BJ (cell line): ENCODE results near the gene PACRG. TPM values are rescaled to one million over a fixed set of nuclear protein-coding genes. Genes with fewer than 3 reads are reported as not detected.

Source experiments
- CTCF ChIA-PET: fragments of 350-600 bp; formaldehyde crosslinking; extraction: SDS; loops from one replicate; lab custom pipeline; 2021; ENCODE audit warnings: antibody characterized with exemption, inconsistent platforms; lab: Yijun Ruan, JAX
- POLR2A ChIA-PET: fragments of 300-600 bp; sonication (Branson Sonifier 250); formaldehyde crosslinking; extraction: SDS; loops from one replicate; lab custom pipeline; 2021; ENCODE audit warnings: antibody characterized with exemption; lab: Charles Lee
- DNase-seq: peaks from one replicate; pipeline ENCODE4 v3.0.0-alpha.2; 2011; ENCODE audit warnings: low read depth
- H3K27me3 ChIP-seq: 2 replicates; pipeline ENCODE4 v1.6.0; 2011; ENCODE audit warnings: low read length; ENCODE audit not compliant: control insufficient read depth, insufficient read depth
- H3K36me3 ChIP-seq: 2 replicates; pipeline ENCODE4 v1.5.1; 2011; ENCODE audit warnings: low read length; ENCODE audit not compliant: control insufficient read depth, insufficient read depth
- H3K4me3 ChIP-seq: 2 replicates; pipeline ENCODE4 v1.5.1; 2011; ENCODE audit warnings: low read depth, mild to moderate bottlenecking, control low read depth, low read length
- polyA plus RNA-seq: library from polyadenylated mRNA; depleted of rRNA; stranded (reverse); fragments of >200 nt; gene quantifications from 2 replicates; pipeline ENCODE4 v1.2.3, GENCODE V29; 2011
- TF ChIP-seq, protein P1 (sequence below): IDR thresholded peaks from 2 replicates; pipeline ENCODE4 v1.5.1; 2011; ENCODE audit warnings: low read depth, mild to moderate bottlenecking, control low read depth, inconsistent platforms, low read length, moderate library complexity; ENCODE audit not compliant: insufficient read depth

The PACRG gene
- polyA plus RNA-seq, 1 experiment, result 0.20 TPM

DNA sequence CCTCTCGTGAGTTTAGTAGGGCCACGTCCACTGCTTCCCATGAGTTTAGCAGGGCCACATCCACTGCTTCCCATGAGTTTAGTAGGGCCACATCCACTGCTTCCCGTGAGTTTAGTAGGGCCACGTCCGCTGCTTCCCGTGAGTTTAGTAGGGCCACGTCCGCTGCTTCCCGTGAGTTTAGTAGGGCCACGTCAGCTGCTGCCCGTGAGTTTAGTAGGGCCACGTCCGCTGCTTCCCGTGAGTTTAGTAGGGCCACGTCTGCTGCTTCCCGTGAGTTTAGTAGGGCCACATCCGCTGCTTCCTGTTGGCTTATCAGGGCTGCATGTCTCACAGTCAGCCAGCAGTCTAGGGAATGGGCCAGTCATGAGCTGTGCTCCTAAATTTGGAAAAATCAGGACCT, 573.1 kb downstream of the PACRG start:
- TF ChIP-seq, protein P1, sequence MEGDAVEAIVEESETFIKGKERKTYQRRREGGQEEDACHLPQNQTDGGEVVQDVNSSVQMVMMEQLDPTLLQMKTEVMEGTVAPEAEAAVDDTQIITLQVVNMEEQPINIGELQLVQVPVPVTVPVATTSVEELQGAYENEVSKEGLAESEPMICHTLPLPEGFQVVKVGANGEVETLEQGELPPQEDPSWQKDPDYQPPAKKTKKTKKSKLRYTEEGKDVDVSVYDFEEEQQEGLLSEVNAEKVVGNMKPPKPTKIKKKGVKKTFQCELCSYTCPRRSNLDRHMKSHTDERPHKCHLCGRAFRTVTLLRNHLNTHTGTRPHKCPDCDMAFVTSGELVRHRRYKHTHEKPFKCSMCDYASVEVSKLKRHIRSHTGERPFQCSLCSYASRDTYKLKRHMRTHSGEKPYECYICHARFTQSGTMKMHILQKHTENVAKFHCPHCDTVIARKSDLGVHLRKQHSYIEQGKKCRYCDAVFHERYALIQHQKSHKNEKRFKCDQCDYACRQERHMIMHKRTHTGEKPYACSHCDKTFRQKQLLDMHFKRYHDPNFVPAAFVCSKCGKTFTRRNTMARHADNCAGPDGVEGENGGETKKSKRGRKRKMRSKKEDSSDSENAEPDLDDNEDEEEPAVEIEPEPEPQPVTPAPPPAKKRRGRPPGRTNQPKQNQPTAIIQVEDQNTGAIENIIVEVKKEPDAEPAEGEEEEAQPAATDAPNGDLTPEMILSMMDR, result no peak
- DNase-seq, result no peak
- ChIA-PET POLR2A (no interaction called here), CTCF (no interaction called here)
- Histone ChIP-seq H3K4me3 (no peak overlapping the region), H3K36me3 (no peaks in the 10 kb centered on the region), H3K27me3 (no peaks in the 10 kb centered on the region)

DNA sequence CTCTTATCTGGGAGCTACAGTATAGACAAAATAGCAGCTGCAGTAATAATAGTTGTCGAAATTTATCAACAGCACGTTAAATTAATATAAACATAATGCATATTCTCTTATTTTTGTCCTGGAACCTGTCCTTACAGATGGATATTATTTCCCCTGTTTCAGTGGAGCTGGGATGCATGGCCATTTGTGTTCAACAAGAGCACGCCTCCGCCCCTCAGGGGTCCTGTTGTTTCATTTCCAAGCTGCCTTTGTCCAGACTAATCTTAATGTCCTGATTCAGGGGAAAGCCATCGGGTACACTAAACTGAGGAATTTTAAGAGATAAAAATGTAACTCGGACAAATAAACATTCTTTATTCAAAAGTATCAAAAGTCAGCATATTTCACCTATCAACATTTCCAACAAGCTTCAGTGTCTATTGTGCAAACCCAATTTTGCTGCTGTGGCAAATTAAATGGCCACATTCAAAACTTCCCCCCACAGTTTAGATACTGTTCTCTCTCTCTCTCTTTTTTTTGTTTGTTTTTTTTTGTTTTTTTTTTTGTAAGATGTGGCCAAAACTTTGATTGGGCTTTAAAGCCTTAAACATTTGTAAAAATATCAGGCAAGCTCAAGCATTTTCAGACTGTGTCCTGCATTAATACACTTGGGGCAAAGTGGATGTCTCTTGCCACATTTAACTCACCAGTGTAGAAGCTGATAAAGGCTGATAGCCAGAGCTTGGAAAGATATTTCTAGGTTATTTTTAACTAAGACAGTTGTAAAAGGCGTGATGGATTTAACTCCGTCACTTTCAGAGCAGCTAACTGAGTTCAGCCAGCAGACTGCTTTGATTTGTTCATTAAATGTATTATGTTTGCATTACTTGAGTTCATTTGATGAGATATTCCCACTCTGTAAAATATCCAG, 574.2 kb downstream of the PACRG start:
- ChIA-PET POLR2A (no interaction called here), CTCF (no interaction called here)
- H3K4me3 ChIP-seq, result no peak overlapping the region
- H3K36me3 ChIP-seq, result no peaks in the 10 kb centered on the region
- no peaks in the 10 kb centered on the region for H3K27me3 ChIP-seq
- DNase-seq, result no peak
- TF ChIP-seq, protein P1, result no peak

DNA sequence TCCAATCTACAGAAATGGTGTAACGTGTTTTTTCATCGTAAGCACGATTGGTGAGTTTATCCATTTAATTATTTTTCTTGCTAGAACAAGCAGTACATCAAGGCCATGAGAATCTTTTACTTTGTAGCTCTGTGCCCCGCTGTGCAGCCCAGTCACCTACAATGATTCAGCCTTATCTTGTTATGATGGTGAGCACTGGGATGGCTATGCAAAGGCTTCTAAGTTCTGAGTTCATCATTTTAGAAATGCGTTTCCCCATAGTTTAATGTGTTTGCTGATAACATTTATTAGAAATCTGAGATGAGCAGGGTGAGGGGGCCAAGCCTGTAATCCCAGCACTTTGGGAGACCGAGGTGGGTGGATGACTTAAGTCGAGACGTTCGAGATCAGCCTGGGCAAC, 575.0 kb downstream of the PACRG start:
- DNase-seq, result no peak
- CTCF ChIA-PET, result no interaction called here
- TF ChIP-seq, protein P1, result no peak
- no peak overlapping the region for H3K4me3 ChIP-seq
- no peaks in the 10 kb centered on the region for H3K27me3 ChIP-seq
- H3K36me3 ChIP-seq, result no peaks in the 10 kb centered on the region
- POLR2A ChIA-PET, result no interaction called here

DNA sequence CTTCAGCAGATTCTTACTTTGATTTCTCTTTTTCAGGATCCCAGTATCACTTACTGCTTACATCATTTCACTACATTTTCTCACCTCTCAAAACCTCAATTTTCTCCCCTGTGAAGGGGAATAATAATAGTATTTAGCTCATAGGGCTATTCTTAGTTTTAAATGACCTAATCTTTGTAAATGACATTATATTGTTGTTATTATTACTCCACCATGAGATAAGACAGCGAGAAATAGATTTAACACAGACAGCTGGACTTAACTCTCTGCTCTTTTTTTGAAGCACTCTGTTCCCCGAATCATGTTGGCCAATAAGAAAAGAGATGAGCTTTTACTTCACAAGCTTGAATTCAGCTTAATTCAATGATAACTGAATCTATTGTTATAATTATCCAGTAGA, 578.2 kb downstream of the PACRG start:
- no peaks in the 10 kb centered on the region for H3K27me3 ChIP-seq
- POLR2A ChIA-PET, result no interaction called here
- no peak for DNase-seq

DNA sequence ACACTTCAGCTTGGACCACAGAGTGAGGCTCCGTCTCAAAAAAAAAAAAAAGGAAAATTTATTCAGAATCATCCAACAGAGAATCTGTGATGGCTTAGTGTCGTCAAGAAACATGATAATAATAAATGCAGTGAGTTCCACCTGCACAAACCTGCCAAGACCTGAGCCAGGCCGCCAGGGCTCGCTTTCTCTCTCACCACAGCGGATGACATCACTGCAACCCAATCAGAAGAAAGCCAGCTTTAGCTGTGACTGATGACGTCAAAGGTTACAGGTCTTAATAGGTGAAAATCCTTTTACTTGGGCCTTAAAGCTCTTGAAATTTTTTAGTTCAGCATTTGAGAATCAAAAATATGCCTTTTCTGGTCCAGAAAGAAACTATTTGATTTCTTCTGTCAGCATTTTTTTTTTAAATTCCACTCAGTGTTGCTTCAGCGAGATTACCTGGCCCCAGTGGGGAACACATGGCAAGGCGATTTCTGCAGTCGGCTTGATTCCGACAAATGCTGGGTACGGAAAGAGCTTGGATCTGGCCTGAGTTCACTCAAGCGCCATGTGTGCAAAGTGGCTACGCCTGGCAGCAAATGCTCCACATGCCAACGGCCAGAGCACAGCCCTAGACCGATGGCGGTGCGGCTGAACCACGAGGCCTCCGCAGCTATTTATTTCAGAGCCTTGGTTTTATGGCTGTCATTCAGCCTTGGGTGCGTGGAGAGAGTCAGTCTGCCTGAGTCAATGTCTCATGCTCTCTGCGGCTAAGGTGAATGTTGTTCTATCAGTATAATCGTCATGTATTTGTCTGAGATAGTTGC, 581.1 kb downstream of the PACRG start:
- Histone ChIP-seq H3K4me3 (no peak overlapping the region), H3K36me3 (no peaks in the 10 kb centered on the region), H3K27me3 (no peaks in the 10 kb centered on the region)
- DNase-seq, result no peak
- TF ChIP-seq, protein P1, result no peak
- ChIA-PET CTCF (interaction anchor here (0.6 kb wide), 1 partner anchor 22 kb away, joined by 3 read pairs; no protein-coding TSS in a partner anchor), POLR2A (no interaction called here)

More for the DNA sequence above, 578.2 kb downstream of the PACRG start:
- CTCF ChIA-PET, result no interaction called here
- no peaks in the 10 kb centered on the region for H3K36me3 ChIP-seq
- TF ChIP-seq, protein P1, result no peak
- no peak overlapping the region for H3K4me3 ChIP-seq
